ENCODE data around the gene SLC4A1AP. TPM values are rescaled to one million over a fixed set of nuclear protein-coding genes. Genes with fewer than 3 reads are reported as not detected.

SLC4A1AP gene
- total and polyA plus RNA-seq, 2 of the 13 experiments (the other 11 are each of a cell fraction or from before 2014, with no cell fraction given), result 15.3 to 44.6 TPM

- no peak; the same call in 1 of the 2 replicates for TF ChIP-seq ZBTB43 (CRISPR knock-in tag; conservative IDR thresholded peaks at IDR 0.05)
- no peak for TF ChIP-seq GPN1 (CRISPR knock-in tag; IDR thresholded peaks at IDR 0.05; ENCODE audit: borderline replicate concordance)
- TF ChIP-seq ZNF672 (CRISPR knock-in tag; IDR thresholded peaks at IDR 0.05), result no peak
- no peak for TF ChIP-seq YEATS4 (CRISPR knock-in tag; IDR thresholded peaks at IDR 0.05; ENCODE audit: borderline replicate concordance)
- TF ChIP-seq GATAD2A (CRISPR knock-in tag; IDR thresholded peaks at IDR 0.05), result peak; percentile 82
- TF ChIP-seq ZNF12 (CRISPR knock-in tag; IDR thresholded peaks at IDR 0.05), result 0 out of 2 replicates have a peak, but pooled peaks have one; percentile 51
- TF ChIP-seq ARNT (IDR thresholded peaks at IDR 0.05), result no peak
- TF ChIP-seq ZNF138 (CRISPR knock-in tag; IDR thresholded peaks at IDR 0.05; ENCODE audit: low read depth), result no peak
- no peak for TF ChIP-seq SP2 (CRISPR knock-in tag; IDR thresholded peaks at IDR 0.05)
- TF ChIP-seq MTF1 (CRISPR knock-in tag; IDR thresholded peaks at IDR 0.05), result no peak
- no peak for TF ChIP-seq ISX (CRISPR knock-in tag; conservative IDR thresholded peaks at IDR 0.05)
- TF ChIP-seq KDM6A (CRISPR knock-in tag; IDR thresholded peaks at IDR 0.05; ENCODE audit: low read depth), result peak; percentile 51; the same call in 1 of the 2 replicates
- peak; percentile 24; the same call in 1 of the 2 replicates for TF ChIP-seq KDM5B (CRISPR knock-in tag; IDR thresholded peaks at IDR 0.05; ENCODE audit: borderline replicate concordance)
- no peak for TF ChIP-seq ZNF350 (CRISPR knock-in tag; IDR thresholded peaks at IDR 0.05; ENCODE audit: borderline replicate concordance, low read depth)
- TF ChIP-seq KAT8 (CRISPR knock-in tag; IDR thresholded peaks at IDR 0.05), result peak; percentile 71
- no peak for TF ChIP-seq PRPF4 (IDR thresholded peaks at IDR 0.05; ENCODE audit: low read depth, low read length, poor library complexity, severe bottlenecking)
- peak; percentile 62; the same call in 1 of the 2 replicates for TF ChIP-seq KDM2A (CRISPR knock-in tag; IDR thresholded peaks at IDR 0.05; ENCODE audit: borderline replicate concordance, low read depth)
- no peak for TF ChIP-seq ATF5 (CRISPR knock-in tag; IDR thresholded peaks at IDR 0.05; ENCODE audit: low read depth)
- no peak for TF ChIP-seq ZFP91 (CRISPR knock-in tag; IDR thresholded peaks at IDR 0.05; ENCODE audit: borderline replicate concordance)
- no peak for TF ChIP-seq FIP1L1 (IDR thresholded peaks at IDR 0.05; ENCODE audit: borderline replicate concordance, insufficient read depth, low read depth, low read length)
- no peak for TF ChIP-seq ZNF160 (CRISPR knock-in tag; IDR thresholded peaks at IDR 0.05)
- no peak for TF ChIP-seq MAFF (IDR thresholded peaks at IDR 0.05; ENCODE audit: low read depth, low read length)
- no peak for TF ChIP-seq MED8 (CRISPR knock-in tag; IDR thresholded peaks at IDR 0.05; ENCODE audit: insufficient replicate concordance)
- no peak for TF ChIP-seq NR2F1 (CRISPR knock-in tag; IDR thresholded peaks at IDR 0.05)
- no peak for TF ChIP-seq ZNF768 (CRISPR knock-in tag; IDR thresholded peaks at IDR 0.05)
- no peak for TF ChIP-seq REL (CRISPR knock-in tag; conservative IDR thresholded peaks at IDR 0.05)
- no peak for TF ChIP-seq ZEB1 (IDR thresholded peaks at IDR 0.05; ENCODE audit: insufficient replicate concordance, low read depth)
- no peak for TF ChIP-seq TEF (CRISPR knock-in tag; IDR thresholded peaks at IDR 0.05)
Observed at GRCh38 chr2:27724905-27725701, 61.4 kb downstream of the SLC4A1AP start (continued).

All from HepG2 (cell line).